ENCODE results near the gene RPS15.

The RPS15 gene

GRCh38 chr19:1445185-1445931 lies 7.2 kb downstream of the RPS15 start:
- peak; percentile 74 for DNase-seq (ENCODE audit: low read depth)
- peak; percentile 88 for TF ChIP-seq CTCF (IDR thresholded peaks at IDR 0.05; ENCODE audit: insufficient read depth, low read depth, low read length, missing control alignments)
- H3K4me3 ChIP-seq (ENCODE audit: low read depth, low read length): peak overlapping the region; percentile 46

GRCh38 chr19:1445932-1446712 lies 7.9 kb downstream of the RPS15 start:
- H3K4me3 ChIP-seq (ENCODE audit: low read depth, low read length): no peak overlapping the region
- no peak for TF ChIP-seq CTCF (IDR thresholded peaks at IDR 0.05; ENCODE audit: insufficient read depth, low read depth, low read length, missing control alignments)
- DNase-seq (ENCODE audit: low read depth): no peak

GRCh38 chr19:1446713-1447481 lies 8.7 kb downstream of the RPS15 start:
- no peak overlapping the region for H3K4me3 ChIP-seq (ENCODE audit: low read depth, low read length)
- TF ChIP-seq CTCF (IDR thresholded peaks at IDR 0.05; ENCODE audit: insufficient read depth, low read depth, low read length, missing control alignments): no peak
- no peak for DNase-seq (ENCODE audit: low read depth)

GRCh38 chr19:1447504-1447903 lies 9.3 kb downstream of the RPS15 start:
- TF ChIP-seq CTCF (IDR thresholded peaks at IDR 0.05; ENCODE audit: insufficient read depth, low read depth, low read length, missing control alignments): no peak
- no peak overlapping the region for H3K4me3 ChIP-seq (ENCODE audit: low read depth, low read length)

GRCh38 chr19:1447944-1448343 lies 9.7 kb downstream of the RPS15 start:
- no peak overlapping the region for H3K4me3 ChIP-seq (ENCODE audit: low read depth, low read length)
- no peak for DNase-seq (ENCODE audit: low read depth)
- no peak for TF ChIP-seq CTCF (IDR thresholded peaks at IDR 0.05; ENCODE audit: insufficient read depth, low read depth, low read length, missing control alignments)

More at GRCh38 chr19:1447504-1447903, 9.3 kb downstream of the RPS15 start:
- DNase-seq (ENCODE audit: low read depth): no peak

- DNase-seq (ENCODE audit: low read depth): no peak
- no peak for TF ChIP-seq CTCF (IDR thresholded peaks at IDR 0.05; ENCODE audit: insufficient read depth, low read depth, low read length, missing control alignments)
- H3K4me3 ChIP-seq (ENCODE audit: low read depth, low read length): no peak within 1 kb of the TSS
These were observed 11.6 kb downstream of the RPS15 start, which contains the start of gene APC2 for GRCh38 chr19:1449467-1450442. APC2 (plus strand) TSS chr19:1450121; CDS start chr19:1453002, 2,881 bp downstream.

All from GM12865 (cell line).